WERI-Rb-1 (cell line): ENCODE data around the gene CNTNAP2.

Experiments used
- DNase-seq: peaks from one replicate; pipeline ENCODE4 v3.0.0-alpha.2; 2020
- H3K27ac ChIP-seq: fragments of 250-450 bp; sonication (Bioruptor Pico); 2 replicates; pipeline ENCODE4 v1.5.1; 2020; ENCODE audit warnings: mild to moderate bottlenecking, moderate library complexity
- H3K27me3 ChIP-seq: fragments of 250-450 bp; sonication (Bioruptor Pico); 2 replicates; pipeline ENCODE4 v1.5.1; 2021; ENCODE audit warnings: mild to moderate bottlenecking, low read depth, moderate library complexity; ENCODE audit not compliant: insufficient read depth, severe bottlenecking
- H3K36me3 ChIP-seq: fragments of 250-450 bp; sonication (Bioruptor Pico); 2 replicates; pipeline ENCODE4 v1.5.1; 2020; ENCODE audit warnings: mild to moderate bottlenecking, moderate library complexity
- H3K4me3 ChIP-seq: 2 replicates; pipeline ENCODE4 v1.5.1; 2011; ENCODE audit warnings: low read depth, mild to moderate bottlenecking, control low read depth, low read length
- H3K9me3 ChIP-seq: fragments of 250-450 bp; sonication (Bioruptor Pico); 2 replicates; pipeline ENCODE4 v1.5.1; 2021; ENCODE audit warnings: mild to moderate bottlenecking, moderate library complexity; ENCODE audit not compliant: severe bottlenecking
- CTCF ChIP-seq: IDR thresholded peaks from 2 replicates; pipeline ENCODE4 v1.5.1; 2011; ENCODE audit warnings: low read depth, mild to moderate bottlenecking, control low read depth, inconsistent platforms, low read length

CNTNAP2 gene

GRCh38 chr7:146575903-146576302 is 459.3 kb downstream of the CNTNAP2 start:
- Histone ChIP-seq H3K27ac (no peak overlapping the region), H3K27me3 (no peaks in the 10 kb centered on the region), H3K9me3 (no peaks in the 10 kb centered on the region), H3K4me3 (no peak overlapping the region), H3K36me3 (no peaks in the 10 kb centered on the region)
- TF ChIP-seq CTCF = no peak
- no peak for DNase-seq

GRCh38 chr7:146591976-146592375 is 475.4 kb downstream of the CNTNAP2 start:
- H3K9me3 ChIP-seq = no peaks in the 10 kb centered on the region
- H3K4me3 ChIP-seq = no peak overlapping the region
- TF ChIP-seq CTCF = no peak
- H3K27me3 ChIP-seq = no peaks in the 10 kb centered on the region
- no peaks in the 10 kb centered on the region for H3K36me3 ChIP-seq
- DNase-seq = no peak
- no peak overlapping the region for H3K27ac ChIP-seq

GRCh38 chr7:146606628-146607027 is 490.0 kb downstream of the CNTNAP2 start:
- H3K9me3 ChIP-seq = no peaks in the 10 kb centered on the region
- DNase-seq = no peak
- H3K27ac ChIP-seq = no peak overlapping the region
- no peaks in the 10 kb centered on the region for H3K36me3 ChIP-seq
- no peak overlapping the region for H3K4me3 ChIP-seq
- no peaks in the 10 kb centered on the region for H3K27me3 ChIP-seq
- no peak for TF ChIP-seq CTCF

GRCh38 chr7:146619641-146620040 is 503.0 kb downstream of the CNTNAP2 start:
- Histone ChIP-seq H3K4me3 (no peak overlapping the region), H3K36me3 (no peaks in the 10 kb centered on the region), H3K27me3 (no peaks in the 10 kb centered on the region), H3K9me3 (no peaks in the 10 kb centered on the region), H3K27ac (no peak overlapping the region)
- no peak for TF ChIP-seq CTCF
- DNase-seq = no peak

- no peaks in the 10 kb centered on the region for H3K27me3 ChIP-seq
- no peak for TF ChIP-seq CTCF
- H3K4me3 ChIP-seq = no peak overlapping the region
- DNase-seq = no peak
- H3K9me3 ChIP-seq = no peaks in the 10 kb centered on the region
- H3K36me3 ChIP-seq = no peaks in the 10 kb centered on the region
- H3K27ac ChIP-seq = no peak overlapping the region
Measured at GRCh38 chr7:146626912-146627311, 510.3 kb downstream of the CNTNAP2 start.

GRCh38 chr7:146635205-146636032 is 518.8 kb downstream of the CNTNAP2 start:
- DNase-seq = no peak
- Histone ChIP-seq H3K9me3 (no peaks in the 10 kb centered on the region), H3K27me3 (no peaks in the 10 kb centered on the region), H3K27ac (no peak overlapping the region), H3K4me3 (no peak overlapping the region), H3K36me3 (no peaks in the 10 kb centered on the region)
- TF ChIP-seq CTCF = no peak
